Measurements from ENCODE around the gene DGCR8. TPM values are rescaled to one million over a fixed set of nuclear protein-coding genes. Genes with fewer than 3 reads are reported as not detected.

DGCR8 gene
- total RNA-seq, 5 donors from 2014 or later (not counting 1 experiment from before 2014, with no cell fraction given): 38.4 to 48.1 (median 45.1) TPM

DNA sequence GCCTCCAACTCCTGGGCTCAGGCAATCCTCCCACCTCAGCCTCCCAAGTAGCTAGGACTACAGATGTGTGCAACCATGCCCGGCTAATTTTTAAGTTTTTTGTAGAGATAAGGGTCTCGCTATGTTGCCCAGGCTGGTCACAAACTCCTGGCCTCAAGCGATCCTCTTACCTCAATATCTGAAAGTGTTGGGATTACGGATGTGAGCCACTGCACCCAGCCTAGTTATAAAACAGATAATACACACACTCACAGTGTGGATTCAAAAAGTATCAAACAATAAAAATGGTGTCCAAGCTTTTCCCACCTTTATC is 71.2 kb downstream of the DGCR8 start:
- no peaks in the 10 kb centered on the region for H3K36me3 Mint-ChIP-seq

DNA sequence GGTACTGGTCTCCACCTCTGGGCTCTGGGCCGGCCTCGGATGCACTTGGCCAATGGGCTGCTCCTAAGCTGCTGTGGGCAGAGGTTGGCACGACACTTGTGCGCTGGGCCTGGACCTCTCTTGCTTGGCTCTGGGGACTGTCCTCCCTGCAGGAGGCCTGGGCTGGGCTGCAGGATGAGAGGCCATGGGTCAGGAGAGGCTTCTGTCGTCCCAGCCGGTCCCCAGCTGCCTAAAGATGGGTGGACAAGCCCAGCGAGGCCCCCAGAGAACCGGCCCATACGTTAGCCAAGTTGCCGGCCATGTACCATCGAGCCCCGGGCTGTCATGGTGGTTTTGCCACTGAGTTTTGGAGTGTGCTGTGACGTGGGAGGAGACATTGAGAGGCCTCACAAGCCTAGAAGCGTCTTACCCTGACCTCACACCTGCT is 72.4 kb downstream of the DGCR8 start:
- Mint-ChIP-seq H3K9me3 (no peaks in the 10 kb centered on the region), H3K4me1 (peaks cover 0 to 3% (median 2%) of the 10 kb centered on the region in 3 donors), H3K27ac (no peak overlapping the region), H3K27me3 (peaks cover 0 to 5% of the 10 kb centered on the region in 2 donors), H3K36me3 (no peaks in the 10 kb centered on the region), H3K4me3 (no peak overlapping the region)
- ChIA-PET CTCF (no interaction called here), POLR2A (no interaction called here)
- no peaks in the 10 kb centered on the region for H3K9me3 ChIP-seq
- ATAC-seq (replicated peaks in 1 of 4): no peak
- H3K4me3 ChIP-seq (ENCODE audit: control insufficient read depth in 1 of 2, extremely low read depth in 1 of 2, low read length in 1 of 2): no peak overlapping the region
- DNase-seq: no peak
- peaks cover 0 to 24% of the 10 kb centered on the region in 2 experiments for H3K4me1 ChIP-seq (ENCODE audit: control insufficient read depth in 1 of 2, extremely low read depth in 1 of 2, insufficient read depth in 2 of 2, low read length in 2 of 2)
- no peaks in the 10 kb centered on the region for H3K36me3 ChIP-seq (ENCODE audit: control insufficient read depth in 2 of 2, extremely low read depth in 1 of 2, insufficient read depth in 1 of 2, low read length in 1 of 2)
- no peak overlapping the region for H3K27ac ChIP-seq (ENCODE audit: low read length)
- H3K27me3 ChIP-seq (replicated peaks in 1 of 2; ENCODE audit: control insufficient read depth in 2 of 2, extremely low read depth in 1 of 2, insufficient read depth in 2 of 2, low read length in 1 of 2): peaks cover 0 to 35% of the 10 kb centered on the region in 2 experiments
- WGBS (ENCODE audit: insufficient coverage): 86% methylated on average over 13 of the region's 14 CpGs

More for the DNA sequence above, 71.2 kb downstream of the DGCR8 start:
- WGBS (ENCODE audit: insufficient coverage): 100% methylated on average over 2 of the region's 4 CpGs
- DNase-seq (no peak), ATAC-seq (replicated peaks in 1 of 4) (no peak)
- Mint-ChIP-seq H3K27me3 (no peaks in the 10 kb centered on the region), H3K4me1 (no peaks in the 10 kb centered on the region), H3K9me3 (no peaks in the 10 kb centered on the region), H3K4me3 (no peak overlapping the region), H3K27ac (no peak overlapping the region)
- Histone ChIP-seq H3K36me3 (ENCODE audit: control insufficient read depth in 2 of 2, extremely low read depth in 1 of 2, insufficient read depth in 1 of 2, low read length in 1 of 2) (no peaks in the 10 kb centered on the region), H3K9me3 (no peaks in the 10 kb centered on the region), H3K27ac (ENCODE audit: low read length) (no peak overlapping the region), H3K4me1 (ENCODE audit: control insufficient read depth in 1 of 2, extremely low read depth in 1 of 2, insufficient read depth in 2 of 2, low read length in 2 of 2) (peaks cover 0 to 15% of the 10 kb centered on the region in 2 experiments), H3K27me3 (replicated peaks in 1 of 2; ENCODE audit: control insufficient read depth in 2 of 2, extremely low read depth in 1 of 2, insufficient read depth in 2 of 2, low read length in 1 of 2) (peaks cover 0 to 22% of the 10 kb centered on the region in 2 experiments), H3K4me3 (ENCODE audit: control insufficient read depth in 1 of 2, extremely low read depth in 1 of 2, low read length in 1 of 2) (no peak overlapping the region)
- CTCF ChIA-PET: interaction anchor here (0.6 to 0.7 kb wide), 2 partner anchors 118 to 311 kb away, joined by 4 to 5 read pairs; no protein-coding TSS in a partner anchor
- POLR2A ChIA-PET: no interaction called here

- peaks cover 0 to 5% of the 10 kb centered on the region in 2 donors for H3K27me3 Mint-ChIP-seq
Observed at GRCh38 chr22:20153945-20154344, 73.9 kb downstream of the DGCR8 start.

DNA sequence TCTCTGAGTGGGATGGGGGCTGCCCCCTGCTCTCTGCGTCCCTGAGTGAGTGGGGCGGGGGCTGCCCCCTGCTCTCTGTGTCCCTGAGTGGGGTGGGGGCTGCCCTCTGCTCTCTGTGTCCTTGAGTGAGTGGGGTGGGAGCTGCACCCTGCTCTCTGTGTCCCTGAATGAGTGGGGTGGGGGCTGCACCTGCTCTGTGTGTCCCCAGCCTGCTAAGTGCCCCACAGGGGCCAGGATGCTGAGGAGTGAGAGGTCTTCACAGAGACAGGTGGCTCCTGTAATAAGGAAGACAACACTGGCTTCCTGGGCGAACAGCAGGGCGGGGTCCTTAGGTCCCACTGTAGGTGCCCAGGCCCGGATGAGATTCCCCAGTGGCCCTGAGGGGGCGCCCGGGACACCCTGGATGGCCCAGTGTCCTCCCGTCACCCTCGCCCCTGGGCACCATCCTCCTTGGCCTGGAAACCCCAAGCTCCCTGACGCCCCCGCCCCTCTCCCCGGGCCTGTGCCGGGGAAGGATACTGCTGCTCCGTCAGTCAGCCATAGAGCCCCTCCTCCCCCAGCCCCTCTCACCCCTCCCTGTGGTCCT is 74.7 kb downstream of the DGCR8 start:
- H3K9me3 ChIP-seq: no peaks in the 10 kb centered on the region
- ChIA-PET POLR2A (no interaction called here), CTCF (no interaction called here)
- ATAC-seq (replicated peaks in 1 of 4) (no peak), DNase-seq (no peak)
- H3K4me1 ChIP-seq (ENCODE audit: control insufficient read depth in 1 of 2, extremely low read depth in 1 of 2, insufficient read depth in 2 of 2, low read length in 2 of 2): peaks cover 0 to 24% of the 10 kb centered on the region in 2 experiments
- H3K27me3 ChIP-seq (replicated peaks in 1 of 2; ENCODE audit: control insufficient read depth in 2 of 2, extremely low read depth in 1 of 2, insufficient read depth in 2 of 2, low read length in 1 of 2): peaks cover 0 to 54% of the 10 kb centered on the region in 2 experiments
- 66% methylated on average over 3 of the region's 14 CpGs for WGBS (ENCODE audit: insufficient coverage)
- H3K27ac ChIP-seq (ENCODE audit: low read length): no peak overlapping the region
- H3K4me3 ChIP-seq (ENCODE audit: control insufficient read depth in 1 of 2, extremely low read depth in 1 of 2, low read length in 1 of 2): no peak overlapping the region
- Mint-ChIP-seq H3K27me3 (peaks cover 0 to 5% of the 10 kb centered on the region in 2 donors), H3K27ac (no peak overlapping the region), H3K36me3 (no peaks in the 10 kb centered on the region), H3K4me3 (no peak overlapping the region), H3K4me1 (peaks cover 0 to 3% (median 2%) of the 10 kb centered on the region in 3 donors), H3K9me3 (no peaks in the 10 kb centered on the region)
- no peaks in the 10 kb centered on the region for H3K36me3 ChIP-seq (ENCODE audit: control insufficient read depth in 2 of 2, extremely low read depth in 1 of 2, insufficient read depth in 1 of 2, low read length in 1 of 2)

More at GRCh38 chr22:20153945-20154344, 73.9 kb downstream of the DGCR8 start:
- WGBS (ENCODE audit: insufficient coverage): 91% methylated on average over 14 of the region's 16 CpGs
- H3K27ac Mint-ChIP-seq: no peak overlapping the region
- Histone ChIP-seq H3K9me3 (no peaks in the 10 kb centered on the region), H3K27me3 (replicated peaks in 1 of 2; ENCODE audit: control insufficient read depth in 2 of 2, extremely low read depth in 1 of 2, insufficient read depth in 2 of 2, low read length in 1 of 2) (peaks cover 0 to 49% of the 10 kb centered on the region in 2 experiments), H3K4me3 (ENCODE audit: control insufficient read depth in 1 of 2, extremely low read depth in 1 of 2, low read length in 1 of 2) (no peak overlapping the region), H3K4me1 (ENCODE audit: control insufficient read depth in 1 of 2, extremely low read depth in 1 of 2, insufficient read depth in 2 of 2, low read length in 2 of 2) (peaks cover 0 to 24% of the 10 kb centered on the region in 2 experiments), H3K27ac (ENCODE audit: low read length) (no peak overlapping the region), H3K36me3 (ENCODE audit: control insufficient read depth in 2 of 2, extremely low read depth in 1 of 2, insufficient read depth in 1 of 2, low read length in 1 of 2) (no peaks in the 10 kb centered on the region)
- H3K36me3 Mint-ChIP-seq: no peaks in the 10 kb centered on the region
- peaks cover 0 to 3% (median 2%) of the 10 kb centered on the region in 3 donors for H3K4me1 Mint-ChIP-seq
- CTCF ChIA-PET: interaction anchor here in 1 of 2 donors (0.7 kb wide), 1 partner anchor 217 kb away, joined by 4 read pairs; no protein-coding TSS in a partner anchor
- POLR2A ChIA-PET: no interaction called here
- no peak overlapping the region for H3K4me3 Mint-ChIP-seq
- ATAC-seq (replicated peaks in 1 of 4): no peak
- no peaks in the 10 kb centered on the region for H3K9me3 Mint-ChIP-seq
- DNase-seq: no peak

DNA sequence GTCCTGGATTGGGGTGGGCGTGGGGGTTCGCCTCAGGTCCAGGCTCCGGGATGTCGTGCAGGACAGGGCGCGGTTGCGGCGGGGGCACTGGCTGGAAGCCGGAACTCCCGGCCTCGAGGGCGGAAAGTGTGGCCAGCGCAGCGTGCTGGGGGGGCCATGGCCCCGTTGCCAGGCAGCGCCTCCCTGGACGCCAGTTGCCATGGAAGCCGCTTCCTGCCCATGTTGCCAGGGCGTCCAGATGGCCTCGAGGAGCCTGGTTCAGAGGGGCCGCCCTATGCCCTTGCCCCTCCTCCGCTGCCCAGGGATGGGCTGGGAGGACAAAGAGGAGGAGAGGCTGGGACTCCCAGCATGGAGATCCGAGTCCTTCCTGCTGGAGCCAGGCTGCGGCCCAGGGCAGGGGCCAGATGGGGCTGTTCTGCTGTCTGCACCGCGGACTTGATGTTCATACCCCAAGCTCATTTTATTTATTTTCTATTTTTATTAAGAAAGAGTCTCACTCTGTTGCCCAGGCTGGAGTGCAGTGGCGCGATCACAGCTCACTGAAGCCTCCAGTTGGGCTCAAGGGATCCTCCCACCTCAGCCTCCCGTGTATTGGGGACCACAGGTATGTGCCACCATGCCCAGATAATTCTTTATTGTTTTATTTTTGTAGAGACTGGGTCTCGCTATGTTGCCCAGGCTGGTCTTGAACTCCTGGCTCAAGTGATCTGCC is 75.4 kb downstream of the DGCR8 start:
- H3K36me3 ChIP-seq (ENCODE audit: control insufficient read depth in 2 of 2, extremely low read depth in 1 of 2, insufficient read depth in 1 of 2, low read length in 1 of 2): no peaks in the 10 kb centered on the region

GRCh38 chr22:20156042-20156389 is 76.0 kb downstream of the DGCR8 start:
- Histone ChIP-seq H3K27me3 (replicated peaks in 1 of 2; ENCODE audit: control insufficient read depth in 2 of 2, extremely low read depth in 1 of 2, insufficient read depth in 2 of 2, low read length in 1 of 2) (peaks cover 0 to 54% of the 10 kb centered on the region in 2 experiments), H3K9me3 (no peaks in the 10 kb centered on the region), H3K4me3 (ENCODE audit: control insufficient read depth in 1 of 2, extremely low read depth in 1 of 2, low read length in 1 of 2) (no peak overlapping the region), H3K27ac (ENCODE audit: low read length) (no peak overlapping the region), H3K4me1 (ENCODE audit: control insufficient read depth in 1 of 2, extremely low read depth in 1 of 2, insufficient read depth in 2 of 2, low read length in 2 of 2) (peaks cover 0 to 24% of the 10 kb centered on the region in 2 experiments), H3K36me3 (ENCODE audit: control insufficient read depth in 2 of 2, extremely low read depth in 1 of 2, insufficient read depth in 1 of 2, low read length in 1 of 2) (no peaks in the 10 kb centered on the region)
- peaks cover 0 to 5% of the 10 kb centered on the region in 2 donors for H3K27me3 Mint-ChIP-seq
- no peak overlapping the region for H3K4me3 Mint-ChIP-seq
- H3K4me1 Mint-ChIP-seq: peaks cover 0 to 3% (median 2%) of the 10 kb centered on the region in 3 donors
- CTCF ChIA-PET: no interaction called here
- POLR2A ChIA-PET: no interaction called here
- ATAC-seq (replicated peaks in 1 of 4) (no peak), DNase-seq (no peak)
- no peaks in the 10 kb centered on the region for H3K9me3 Mint-ChIP-seq
- H3K36me3 Mint-ChIP-seq: no peaks in the 10 kb centered on the region
- WGBS (ENCODE audit: insufficient coverage): 50% methylated on average over 5 of the region's 7 CpGs
- no peak overlapping the region for H3K27ac Mint-ChIP-seq

More for the DNA sequence above, 75.4 kb downstream of the DGCR8 start:
- ChIA-PET CTCF (no interaction called here), POLR2A (no interaction called here)
- H3K9me3 ChIP-seq: no peaks in the 10 kb centered on the region
- Mint-ChIP-seq H3K9me3 (no peaks in the 10 kb centered on the region), H3K36me3 (no peaks in the 10 kb centered on the region), H3K27ac (no peak overlapping the region), H3K27me3 (peaks cover 0 to 5% of the 10 kb centered on the region in 2 donors), H3K4me1 (peaks cover 0 to 3% (median 2%) of the 10 kb centered on the region in 3 donors), H3K4me3 (no peak overlapping the region)
- H3K4me1 ChIP-seq (ENCODE audit: control insufficient read depth in 1 of 2, extremely low read depth in 1 of 2, insufficient read depth in 2 of 2, low read length in 2 of 2): peaks cover 0 to 24% of the 10 kb centered on the region in 2 experiments
- ATAC-seq (replicated peaks in 1 of 4): no peak
- no peak overlapping the region for H3K4me3 ChIP-seq (ENCODE audit: control insufficient read depth in 1 of 2, extremely low read depth in 1 of 2, low read length in 1 of 2)
- peaks cover 0 to 54% of the 10 kb centered on the region in 2 experiments for H3K27me3 ChIP-seq (replicated peaks in 1 of 2; ENCODE audit: control insufficient read depth in 2 of 2, extremely low read depth in 1 of 2, insufficient read depth in 2 of 2, low read length in 1 of 2)
- WGBS (ENCODE audit: insufficient coverage): 43% methylated on average over 19 of the region's 30 CpGs
- peak in 3 of 35 experiments; percentile 16 to 20 (median 18) for DNase-seq
- H3K27ac ChIP-seq (ENCODE audit: low read length): no peak overlapping the region
